Erythroblast (primary cell): ENCODE results near the gene H2BK1.

ENCODE experiments used
- DNase-seq, 2 experiments: peaks; one replicate each; lab custom pipeline; 2025; lab: John Stamatoyannopoulos, UW
- GATA1 ChIP-seq: IDR thresholded peaks from 2 replicates; pipeline ENCODE4 v1.6.1; 2011; ENCODE audit warnings: low read depth, mild to moderate bottlenecking, control low read depth, low read length, moderate library complexity
- POLR2A ChIP-seq: IDR thresholded peaks from 2 replicates; pipeline ENCODE4 v1.6.1; 2011; ENCODE audit warnings: mild to moderate bottlenecking, low read length

The H2BK1 gene

GRCh38 chr7:151249034-151249731 lies 38.9 kb upstream of the H2BK1 start:
- DNase-seq = peak; percentile 25 to 38
- no peak for TF ChIP-seq POLR2A
- TF ChIP-seq GATA1 = no peak

DNA sequence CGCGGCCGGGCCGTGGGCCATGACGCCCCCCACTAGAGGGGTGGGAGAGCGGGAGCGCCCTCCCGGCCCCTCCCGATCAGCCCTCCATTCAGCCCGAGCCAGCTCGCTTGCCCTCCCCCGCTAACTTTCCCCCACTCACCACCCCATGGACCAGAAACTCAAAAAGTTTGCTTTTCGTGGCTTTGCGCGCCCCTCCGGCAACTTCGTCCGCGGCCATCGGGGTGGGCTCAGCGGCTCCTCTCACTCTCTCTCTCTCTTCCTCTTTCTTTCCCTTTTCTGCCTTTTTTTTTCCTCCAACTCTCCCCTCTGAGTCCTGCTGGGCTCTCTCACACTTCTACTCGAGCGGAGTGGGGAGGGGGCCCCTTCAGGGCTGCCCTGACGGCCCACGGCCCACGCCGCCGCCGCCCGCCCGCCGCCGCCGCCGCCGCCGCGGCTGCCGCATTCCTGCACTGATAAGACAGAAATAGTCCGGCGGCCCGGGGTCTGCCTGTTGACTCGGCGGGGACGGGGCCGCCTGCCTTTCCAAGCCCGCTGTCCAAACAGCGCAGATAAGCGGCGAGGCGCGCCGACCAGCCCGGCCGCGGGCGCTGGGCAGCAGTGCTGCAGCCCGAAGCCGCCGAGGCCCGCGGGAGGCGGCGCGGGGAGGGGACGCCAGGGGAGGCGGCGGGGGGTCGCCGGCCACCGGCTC lies 38.2 kb upstream of the H2BK1 start, which contains the start of gene SMARCD3:
Gene SMARCD3 (minus strand): TSS at position 349 of the 688 bp plus-strand sequence. CDS start 132 bp downstream, at position 217.
- peak; percentile 24 to 38 for DNase-seq
- TF ChIP-seq GATA1 (no peak), POLR2A (no peak)

- DNase-seq = no peak
- TF ChIP-seq POLR2A = no peak
These were observed 37.5 kb upstream of the H2BK1 start for GRCh38 chr7:151247611-151248345.

DNA sequence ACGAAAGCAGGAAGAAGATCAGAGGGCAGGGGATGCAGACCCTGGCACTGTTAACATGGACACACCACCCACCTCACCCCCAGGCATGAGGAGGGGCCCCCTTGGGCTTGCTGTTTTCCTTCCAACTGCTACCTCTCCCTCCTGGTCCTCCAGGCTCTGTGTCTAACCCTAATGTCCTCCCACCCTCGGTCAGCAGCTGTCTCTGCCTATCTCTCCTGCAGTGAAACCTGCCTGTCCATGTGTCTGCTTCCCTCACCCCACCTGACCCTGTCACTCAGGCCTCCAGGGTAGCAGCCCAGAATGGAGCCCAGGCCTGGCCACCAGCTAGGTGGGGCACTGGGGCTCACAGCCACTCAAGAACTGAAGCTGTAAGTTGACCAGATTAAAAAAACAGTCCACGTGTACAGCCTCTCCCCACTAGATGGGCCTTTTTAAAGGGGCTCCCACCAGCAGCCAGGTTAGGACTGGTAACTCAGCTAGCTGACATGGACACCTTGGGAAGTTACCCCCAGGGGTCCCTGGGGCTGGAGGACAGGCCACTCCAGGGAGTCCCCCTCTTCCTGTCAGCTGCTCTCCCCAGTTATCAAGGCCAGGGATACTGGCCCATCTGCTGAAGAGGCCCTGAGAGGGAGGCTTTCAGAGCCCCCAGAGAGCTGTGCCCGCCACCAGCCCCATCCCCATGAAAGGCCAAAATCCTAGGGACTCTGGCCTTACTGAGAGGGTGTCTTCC lies 36.7 kb upstream of the H2BK1 start:
- DNase-seq = no peak
- TF ChIP-seq GATA1 = no peak
- no peak for TF ChIP-seq POLR2A

DNA sequence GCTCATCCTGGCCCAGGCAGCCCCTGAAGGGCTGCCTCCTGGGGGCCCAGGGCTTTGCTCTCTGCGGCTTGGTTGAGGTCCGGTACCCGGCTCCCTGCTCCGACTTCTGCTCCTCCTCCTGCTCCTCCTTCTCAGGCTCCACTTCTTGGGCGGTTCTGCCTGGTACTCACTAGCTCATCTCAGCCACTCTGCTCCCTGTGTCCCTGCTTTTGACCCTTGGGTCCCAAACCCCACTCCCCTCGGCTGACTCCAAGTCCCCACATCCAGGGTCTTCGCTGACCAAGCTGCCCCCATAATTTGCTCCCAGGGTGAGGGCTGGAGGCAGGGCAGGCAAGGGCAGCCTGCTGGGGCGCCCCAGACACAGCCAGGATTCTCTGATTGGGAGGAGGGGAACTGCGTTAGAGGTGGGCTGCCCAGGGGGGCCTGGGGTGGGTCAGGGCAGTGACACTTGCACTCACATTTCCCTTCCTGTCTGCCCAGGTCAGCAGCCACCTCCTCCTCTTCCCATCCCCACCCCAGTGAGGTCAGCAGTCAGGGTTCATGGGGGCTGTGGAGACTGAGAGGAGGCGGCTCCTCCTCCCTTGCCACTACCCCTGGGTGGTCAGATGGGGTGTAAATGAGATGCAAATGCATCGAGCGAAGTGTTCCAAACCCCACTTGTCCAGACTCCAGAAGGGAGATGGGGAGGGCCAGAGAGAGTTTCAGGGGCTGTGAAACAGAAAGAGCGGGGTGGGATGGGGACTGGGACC lies 36.0 kb upstream of the H2BK1 start:
- no peak for DNase-seq
- TF ChIP-seq GATA1 (no peak), POLR2A (no peak)

- no peak for TF ChIP-seq POLR2A
- TF ChIP-seq GATA1 = no peak
- peak; percentile 42 to 56 for DNase-seq
These were observed 35.2 kb upstream of the H2BK1 start for GRCh38 chr7:151245360-151246101.

DNA sequence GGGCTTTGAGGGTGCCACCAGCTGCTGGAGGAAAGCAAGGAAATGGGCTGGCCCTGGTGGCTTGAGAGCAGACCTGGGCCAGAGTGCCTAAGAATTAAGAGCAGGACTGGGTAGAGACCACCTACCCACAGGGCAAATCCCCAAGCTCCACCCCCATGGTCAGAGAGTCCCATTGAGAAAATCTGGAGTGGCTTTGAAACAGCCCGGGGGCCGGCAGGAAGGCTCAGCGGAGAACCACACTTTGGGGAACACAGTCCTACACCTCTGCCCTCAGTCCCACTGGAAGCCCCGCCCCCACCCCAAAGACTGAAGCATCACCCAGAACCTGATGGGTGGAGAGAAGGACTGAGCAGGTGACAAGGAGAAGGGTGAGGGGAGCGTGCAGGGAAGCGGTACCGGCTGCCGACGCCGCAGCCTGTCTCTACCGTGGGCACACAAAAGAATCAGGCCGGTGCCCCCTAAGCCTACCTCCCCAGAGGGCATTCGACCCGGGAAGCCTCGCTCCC lies 34.6 kb upstream of the H2BK1 start:
- TF ChIP-seq GATA1 = no peak
- TF ChIP-seq POLR2A = no peak
- DNase-seq = no peak

GRCh38 chr7:151244196-151244840 lies 34.0 kb upstream of the H2BK1 start:
- TF ChIP-seq GATA1 (no peak), POLR2A (no peak)
- peak; percentile 61 to 80 for DNase-seq

DNA sequence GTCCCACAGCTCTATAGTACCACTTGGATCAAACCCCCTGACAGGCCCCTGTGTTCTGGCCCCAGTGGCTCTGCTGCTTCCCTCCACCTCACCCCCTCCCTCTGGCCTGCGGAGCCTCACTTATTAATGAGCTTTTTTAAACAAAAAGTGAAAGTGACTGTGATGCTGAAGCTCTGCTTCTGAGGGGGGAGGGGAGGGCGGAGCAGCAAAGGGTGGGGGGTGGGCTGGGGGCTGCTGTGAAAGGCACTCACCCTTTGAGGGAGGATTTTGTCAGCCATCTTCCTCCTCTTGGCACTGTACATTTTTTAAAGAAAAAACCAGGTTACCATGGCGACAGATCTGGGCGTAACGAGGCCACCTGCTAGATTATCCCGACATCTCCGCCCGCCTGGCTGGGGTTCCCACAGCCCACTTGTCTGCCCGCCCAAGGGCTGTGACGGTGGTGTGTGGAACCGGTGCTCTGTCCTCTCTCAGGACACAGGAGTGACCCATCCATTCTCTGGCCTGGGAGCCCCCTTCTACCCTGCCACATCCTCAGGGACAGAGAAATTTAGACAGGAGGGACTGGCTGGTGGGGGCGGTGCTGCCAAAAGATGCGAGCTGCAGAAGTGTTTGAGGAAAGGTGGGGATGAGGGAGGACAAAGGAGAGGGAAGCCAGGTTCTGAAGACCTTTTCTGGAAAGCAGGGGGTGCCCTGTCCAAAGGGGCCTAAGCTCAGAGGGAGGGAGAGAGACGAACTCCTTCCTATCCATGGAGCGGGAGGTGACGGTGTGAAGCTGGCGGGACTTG lies 33.3 kb upstream of the H2BK1 start:
- TF ChIP-seq POLR2A (no peak), GATA1 (no peak)
- DNase-seq = peak; percentile 50 to 69

- no peak for DNase-seq
- TF ChIP-seq GATA1 = no peak
- TF ChIP-seq POLR2A = no peak
These were observed 32.7 kb upstream of the H2BK1 start for GRCh38 chr7:151243045-151243349.

GRCh38 chr7:151242159-151243044 lies 32.1 kb upstream of the H2BK1 start:
- no peak for DNase-seq
- TF ChIP-seq GATA1 = no peak
- no peak for TF ChIP-seq POLR2A
